Right lobe of liver (tissue), 6 donors: ENCODE results near the gene SEC16B. TPM values are rescaled to one million over a fixed set of nuclear protein-coding genes. Genes with fewer than 3 reads are reported as not detected.

Experiments used
- ATAC-seq, 4 donors: fragments of 200-7000 bp; cut with Tn5 transposase; one replicate each; pipeline ENCODE4 v1.9.1; 2020; ENCODE audit warnings: mild to moderate bottlenecking in 4 of 4, moderate library complexity in 4 of 4
- DNase-seq, 3 donors: peaks; one replicate each; pipeline ENCODE4 v3.0.0-alpha.2; 2020
- H3K27ac ChIP-seq, 3 donors: fragments of 200-600 bp; one replicate each; pipeline ENCODE4 v1.8.0; 2022
- H3K27me3 ChIP-seq, 2 donors: fragments of 200-600 bp; one replicate each; pipeline ENCODE4 v1.8.0; 2022
- H3K36me3 ChIP-seq, 4 donors: fragments of 200-600 bp; sonication (generic) in 1 of 4; one replicate each; pipeline versions ENCODE4 v1.5.1 to v1.8.0; 2017 to 2022; ENCODE audit warnings: control low read depth in 1 of 4
- H3K4me1 ChIP-seq, 4 donors: fragments of 200-600 bp; sonication (generic) in 1 of 4; one replicate each; pipeline versions ENCODE4 v1.5.1 to v1.8.0; 2017 to 2022; ENCODE audit warnings: control low read depth in 1 of 4
- H3K4me3 ChIP-seq, 3 donors: fragments of 200-600 bp; one replicate each; pipeline ENCODE4 v1.8.0; 2022
- H3K9me3 ChIP-seq, 4 donors: fragments of 200-600 bp; sonication (generic) in 1 of 4; one replicate each; pipeline versions ENCODE4 v1.5.1 to v1.8.0; 2017 to 2022; ENCODE audit warnings: control low read depth in 1 of 4
- POLR2A ChIP-seq: fragments of 450-650 bp; IDR thresholded peaks from one replicate; pipeline ENCODE4 v1.6.1; 2017; ENCODE audit warnings: antibody characterized with exemption, mild to moderate bottlenecking
- WGBS: methylation state at CpG from one replicate; pipeline ENCODE4 v1.1.6; 2018; ENCODE audit warnings: low coverage, low lambda C conversion rate; ENCODE audit not compliant: insufficient coverage; ENCODE audit errors: missing lambda C conversion rate; 5-methylcytosine and 5-hydroxymethylcytosine counted together
- intact Hi-C, 2 donors: fragments of 100-400 bp; cut with DNase I; formaldehyde crosslinking; loops; one replicate each; pipeline versions ENCODE4 v1.11.2 to v1.14.1; 2022
- total RNA-seq, 6 experiments: library from RNA; depleted of rRNA in 2 of 6; stranded (reverse); fragments of >200 nt in 2 of 6; fragmentation: NEBNext Ultra II Directional in 3 of 6; extraction: Animal tissue kit (Norgen Biotek cat#: 25700) in 3 of 6; gene quantifications; one replicate each; pipeline versions ENCODE4 v1.1.0 to v1.2.4, GENCODE V29; 2016 to 2023
- TF ChIP-seq, protein P1 (sequence below), 4 donors: fragments of 200-600 bp in 3 of 4; fragments of 450-650 bp in 1 of 4; IDR thresholded peaks; one replicate each; pipeline versions ENCODE4 v1.5.1 to v1.8.0; 2016 to 2022; ENCODE audit warnings: antibody characterized with exemption in 4 of 4, mild to moderate bottlenecking in 2 of 4
- donor health status: DM: no; HTN: yes; CAD: no.
- donor health status: DM: no; HTN: no; CAD: no.
- donor health status: DM: no; HTN: no; CAD: no.
- donor health status: DM: no; HTN: yes; CAD: no.
- donor health status: DM: no; HTN: yes; CAD: no.

SEC16B gene
- total RNA-seq, 6 experiments from 2014 or later = 16.4 to 69.7 (median 39.9) TPM

DNA sequence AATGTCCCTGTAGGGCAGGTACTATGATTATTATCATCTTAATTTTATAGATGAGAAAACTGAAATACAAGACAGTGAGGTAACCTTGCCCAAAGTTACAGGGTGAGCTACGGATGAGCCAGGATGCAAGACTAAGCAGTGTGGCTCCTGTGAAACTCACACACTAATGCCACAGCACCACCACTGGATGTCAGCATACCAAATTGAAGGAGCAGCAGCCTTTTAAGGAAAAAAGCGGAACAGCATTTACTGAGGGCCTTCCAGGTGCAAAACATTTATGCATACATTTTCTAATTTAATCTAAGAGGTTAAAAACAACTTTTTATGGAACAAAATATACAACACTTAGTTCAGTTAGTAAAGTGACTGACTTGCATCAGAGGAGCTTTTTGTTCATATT, 41.7 kb downstream of the SEC16B start:
- H3K36me3 ChIP-seq = peaks cover 0 to 59% (median 25%) of the 10 kb centered on the region in 4 donors
- TF ChIP-seq POLR2A = no peak
- TF ChIP-seq, protein P1, sequence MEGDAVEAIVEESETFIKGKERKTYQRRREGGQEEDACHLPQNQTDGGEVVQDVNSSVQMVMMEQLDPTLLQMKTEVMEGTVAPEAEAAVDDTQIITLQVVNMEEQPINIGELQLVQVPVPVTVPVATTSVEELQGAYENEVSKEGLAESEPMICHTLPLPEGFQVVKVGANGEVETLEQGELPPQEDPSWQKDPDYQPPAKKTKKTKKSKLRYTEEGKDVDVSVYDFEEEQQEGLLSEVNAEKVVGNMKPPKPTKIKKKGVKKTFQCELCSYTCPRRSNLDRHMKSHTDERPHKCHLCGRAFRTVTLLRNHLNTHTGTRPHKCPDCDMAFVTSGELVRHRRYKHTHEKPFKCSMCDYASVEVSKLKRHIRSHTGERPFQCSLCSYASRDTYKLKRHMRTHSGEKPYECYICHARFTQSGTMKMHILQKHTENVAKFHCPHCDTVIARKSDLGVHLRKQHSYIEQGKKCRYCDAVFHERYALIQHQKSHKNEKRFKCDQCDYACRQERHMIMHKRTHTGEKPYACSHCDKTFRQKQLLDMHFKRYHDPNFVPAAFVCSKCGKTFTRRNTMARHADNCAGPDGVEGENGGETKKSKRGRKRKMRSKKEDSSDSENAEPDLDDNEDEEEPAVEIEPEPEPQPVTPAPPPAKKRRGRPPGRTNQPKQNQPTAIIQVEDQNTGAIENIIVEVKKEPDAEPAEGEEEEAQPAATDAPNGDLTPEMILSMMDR (IDR thresholded peaks at IDR 0.05) = no peak

DNA sequence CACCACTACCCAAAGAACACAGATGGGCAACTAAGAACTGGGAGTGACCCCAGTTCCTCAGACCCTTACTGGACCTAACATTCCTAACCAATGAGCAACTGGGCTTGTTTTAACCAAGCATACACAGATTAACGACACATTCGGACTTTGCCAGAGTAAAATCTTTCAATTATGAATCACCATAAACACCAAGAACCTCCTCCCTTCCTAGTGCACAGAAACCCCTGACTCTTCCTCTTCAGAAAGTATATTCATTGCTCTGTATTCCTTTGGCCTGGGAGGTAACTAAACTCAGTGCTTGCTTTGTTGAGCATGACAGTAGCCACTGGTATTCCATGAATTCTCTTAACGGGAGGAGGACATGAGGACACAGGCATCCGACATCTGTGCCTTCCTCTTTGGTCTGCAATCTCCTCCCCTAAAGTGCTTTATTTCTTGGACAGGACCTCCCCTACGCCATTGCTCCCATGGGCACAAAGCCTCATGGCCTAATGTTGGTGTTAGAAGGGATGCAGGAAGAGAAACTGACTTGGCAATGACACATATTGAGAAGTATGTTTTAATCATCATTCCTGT, 42.7 kb downstream of the SEC16B start:
- TF ChIP-seq, protein P1 (IDR thresholded peaks at IDR 0.05) = no peak
- TF ChIP-seq POLR2A = no peak
- ATAC-seq = no peak
- no peaks in the 10 kb centered on the region for H3K9me3 ChIP-seq
- no peak for DNase-seq
- H3K4me1 ChIP-seq = no peaks in the 10 kb centered on the region
- no peak overlapping the region for H3K27ac ChIP-seq
- peaks cover 0 to 48% (median 20%) of the 10 kb centered on the region in 4 donors for H3K36me3 ChIP-seq
- H3K4me3 ChIP-seq = no peak overlapping the region
- WGBS = 79% methylated on average over 5 of the region's 5 CpGs
- no peaks in the 10 kb centered on the region for H3K27me3 ChIP-seq
- intact Hi-C loops = no loop called here

More for the DNA sequence above, 41.7 kb downstream of the SEC16B start:
- H3K27ac ChIP-seq = no peak overlapping the region
- intact Hi-C loops = no loop called here
- H3K4me1 ChIP-seq = no peaks in the 10 kb centered on the region
- WGBS = 100% methylated on average over 1 of the region's 2 CpGs
- no peak for ATAC-seq
- DNase-seq = no peak
- no peak overlapping the region for H3K4me3 ChIP-seq
- no peaks in the 10 kb centered on the region for H3K27me3 ChIP-seq
- no peaks in the 10 kb centered on the region for H3K9me3 ChIP-seq

DNA sequence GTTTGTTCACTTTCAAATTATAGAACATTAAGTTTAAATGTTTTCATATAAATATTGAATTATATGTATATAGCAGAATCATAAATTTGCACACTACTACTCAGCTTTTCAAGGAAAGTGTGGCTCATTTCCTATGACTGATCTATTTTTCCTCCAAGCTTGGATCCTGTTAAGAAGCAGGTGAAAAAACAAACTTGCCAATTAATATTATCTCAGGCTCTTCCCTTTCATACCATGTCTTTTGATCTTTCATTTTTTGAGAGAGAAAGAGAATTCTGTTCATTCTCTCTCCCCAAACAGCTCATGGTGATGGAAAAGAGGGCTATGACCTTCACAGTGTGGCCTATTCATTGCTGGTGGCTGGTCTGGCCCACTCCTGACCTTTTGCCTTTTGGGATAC, 43.7 kb downstream of the SEC16B start:
- no peaks in the 10 kb centered on the region for H3K27me3 ChIP-seq
- H3K4me3 ChIP-seq = no peak overlapping the region
- ATAC-seq (no peak), DNase-seq (no peak)
- peaks cover 0 to 39% (median 16%) of the 10 kb centered on the region in 4 donors for H3K36me3 ChIP-seq
- no peaks in the 10 kb centered on the region for H3K4me1 ChIP-seq
- H3K9me3 ChIP-seq = no peaks in the 10 kb centered on the region
- intact Hi-C loops = no loop called here
- TF ChIP-seq, protein P1 (IDR thresholded peaks at IDR 0.05) = no peak
- TF ChIP-seq POLR2A = no peak
- no peak overlapping the region for H3K27ac ChIP-seq

DNA sequence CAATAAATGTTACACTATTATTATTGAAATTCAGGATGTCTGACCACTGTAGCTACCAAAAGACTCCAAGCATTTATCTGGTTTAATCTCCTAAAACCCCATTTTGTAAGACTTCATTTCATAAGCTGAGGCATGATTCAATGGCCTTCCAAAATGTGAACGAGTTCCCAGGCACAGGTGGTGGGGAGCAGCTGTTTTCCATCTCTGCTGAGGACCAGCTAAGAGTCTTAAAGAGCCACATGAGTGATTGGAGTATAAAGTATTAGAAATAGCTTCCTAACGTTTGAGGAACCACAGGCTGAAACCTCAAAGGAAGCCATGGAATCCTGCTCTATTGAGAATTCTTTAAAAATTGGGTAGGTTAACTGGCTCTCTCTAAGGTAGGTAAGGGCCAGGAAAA, 44.9 kb downstream of the SEC16B start:
- Histone ChIP-seq H3K36me3 (peaks cover 0 to 27% (median 10%) of the 10 kb centered on the region in 4 donors), H3K9me3 (no peaks in the 10 kb centered on the region), H3K4me3 (no peak overlapping the region), H3K27me3 (no peaks in the 10 kb centered on the region), H3K4me1 (no peaks in the 10 kb centered on the region), H3K27ac (no peak overlapping the region)
- TF ChIP-seq POLR2A = no peak
- TF ChIP-seq, protein P1 (IDR thresholded peaks at IDR 0.05) = no peak
- 48% methylated on average over 2 of the region's 2 CpGs for WGBS
- ATAC-seq = no peak
- no peak for DNase-seq
- intact Hi-C loops = no loop called here

DNA sequence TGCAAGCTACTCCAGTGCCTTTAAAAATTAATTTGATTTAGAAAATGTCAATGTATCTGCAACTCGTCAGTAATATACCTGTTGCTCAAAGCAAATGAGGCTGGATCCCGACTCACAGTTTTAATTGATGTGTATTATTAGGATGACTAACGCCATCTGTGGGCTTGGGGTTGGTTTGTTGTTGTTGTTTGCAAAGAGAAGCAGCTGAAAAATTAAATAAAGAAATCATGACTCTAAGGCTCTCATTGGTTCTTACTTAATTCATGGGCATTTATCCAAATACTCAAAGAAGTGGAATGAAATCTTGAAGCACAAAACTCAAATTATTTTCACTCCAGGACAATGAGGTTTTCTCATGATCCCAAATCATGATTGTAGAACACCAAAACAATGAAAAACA, 46.4 kb downstream of the SEC16B start:
- ATAC-seq (no peak), DNase-seq (no peak)
- Histone ChIP-seq H3K27me3 (no peaks in the 10 kb centered on the region), H3K9me3 (no peaks in the 10 kb centered on the region), H3K4me1 (no peaks in the 10 kb centered on the region), H3K36me3 (peaks cover 0 to 12% (median 3%) of the 10 kb centered on the region in 4 donors), H3K4me3 (no peak overlapping the region), H3K27ac (no peak overlapping the region)
- intact Hi-C loops = no loop called here
- no peak for TF ChIP-seq POLR2A
- TF ChIP-seq, protein P1 (IDR thresholded peaks at IDR 0.05) = no peak
- 89% methylated on average over 3 of the region's 3 CpGs for WGBS
